Measurements from ENCODE around the gene ZEB2. TPM values are rescaled to one million over a fixed set of nuclear protein-coding genes. Genes with fewer than 3 reads are reported as not detected.

The ZEB2 gene
- total and polyA plus RNA-seq, 2 of the 8 experiments (the other 6 are each of a cell fraction or from before 2014, with no cell fraction given): 0.38 TPM; not detected in 1

DNA sequence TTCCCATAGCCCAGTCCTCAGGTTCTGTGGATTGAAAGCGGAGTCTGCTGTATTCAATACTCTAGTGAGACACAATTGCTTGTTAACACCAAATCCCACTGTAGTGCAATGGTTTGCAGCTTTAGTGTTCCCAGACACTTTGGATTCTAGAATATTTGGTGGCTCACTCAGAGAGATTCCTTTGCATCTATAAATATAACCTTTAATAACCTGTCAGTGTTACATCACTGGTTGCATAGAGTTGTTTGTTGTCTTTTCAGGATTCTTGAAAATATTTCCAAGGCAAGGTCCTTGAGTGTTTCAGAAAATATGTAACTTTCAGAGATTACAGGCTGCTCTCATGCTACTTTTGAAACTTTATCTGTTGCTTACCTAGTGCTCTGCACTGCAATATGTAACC, 157.5 kb downstream of the ZEB2 start:
- no peaks in the 10 kb centered on the region for H3K79me2 ChIP-seq (ENCODE audit: control insufficient read depth in 1 of 2, insufficient read depth in 2 of 2, low read length in 2 of 2)
- H3K23me2 ChIP-seq (ENCODE audit: low read depth, low read length): no peaks in the 10 kb centered on the region; the same call in 1 of the 2 replicates
- no peaks in the 10 kb centered on the region for H4K20me1 ChIP-seq (replicated peaks in 1 of 2; ENCODE audit: control insufficient read depth in 1 of 2, insufficient read depth in 2 of 2, low read length in 2 of 2)
- no peak overlapping the region for H3K23ac ChIP-seq (ENCODE audit: insufficient read length)
- no peak for TF ChIP-seq EZH2 (IDR thresholded peaks at IDR 0.05; ENCODE audit: low read depth, low read length, severe bottlenecking)
- no peak for TF ChIP-seq GTF2F1 (IDR thresholded peaks at IDR 0.05; ENCODE audit: borderline replicate concordance, low read depth, low read length)
- no peak for TF ChIP-seq TBP (IDR thresholded peaks at IDR 0.05; ENCODE audit: low read depth, low read length)
- 95% methylated on average over 1 of the region's 1 CpG; no CpG with 5 or more reads in 1 of the 2 experiments for WGBS, 2 experiments (ENCODE audit: extremely low coverage in 1 of 2, insufficient coverage in 1 of 2, insufficient read length in 1 of 2, insufficient replicate concordance in 2 of 2, low coverage in 1 of 2, low lambda C conversion rate in 2 of 2, missing lambda C conversion rate in 1 of 2)
- no peak overlapping the region for H3K9ac ChIP-seq (replicated peaks in 1 of 4; ENCODE audit: extremely low read depth in 1 of 4, low read depth in 3 of 4, low read length in 3 of 4)
- no peaks in the 10 kb centered on the region for H3K27me3 ChIP-seq (replicated peaks in 1 of 4; ENCODE audit: control insufficient read depth in 3 of 4, extremely low read depth in 1 of 4, insufficient read depth in 3 of 4, low read length in 3 of 4)
- H2BK120ac ChIP-seq (replicated peaks; ENCODE audit: low read depth, low read length): no peak overlapping the region
- 0 out of 7 replicates have a peak, but pooled peaks cover 0 to 2% (median 0%) of the 10 kb centered on the region in 4 experiments for H3K4me1 ChIP-seq (replicated peaks in 1 of 4; ENCODE audit: control insufficient read depth in 3 of 4, insufficient read depth in 4 of 4, low read length in 3 of 4)
- H3K79me1 ChIP-seq (ENCODE audit: low read depth, low read length): no peaks in the 10 kb centered on the region
- H3K4me3 ChIP-seq (ENCODE audit: extremely low read depth in 1 of 4, insufficient read depth in 2 of 4, low read depth in 3 of 4, low read length in 4 of 4): no peak overlapping the region
- H4K8ac ChIP-seq (ENCODE audit: extremely low read depth, insufficient read depth, low read length): no peak overlapping the region
- FAIRE-seq (no peak), DNase-seq (ENCODE audit: low read depth in 1 of 2, low spot score in 2 of 2) (no peak)
- no peak overlapping the region for H3K56ac ChIP-seq (replicated peaks; ENCODE audit: insufficient read length, low read depth, low read length)
- no peak overlapping the region for H3K14ac ChIP-seq (ENCODE audit: insufficient read length)
- H3K18ac ChIP-seq (ENCODE audit: extremely low read depth, low read length): no peak overlapping the region
- H2BK20ac ChIP-seq (ENCODE audit: low read length): no peak overlapping the region
- no peak overlapping the region for H2BK15ac ChIP-seq (ENCODE audit: low read length)
- ChIA-PET CTCF (ENCODE audit: partially characterized antibody) (interaction anchor here (1.0 to 2.2 kb wide), 5 partner anchors 12 to 87 kb away, joined by 3 to 7 read pairs (median 5); no protein-coding TSS in a partner anchor), POLR2A (ENCODE audit: partially characterized antibody) (interaction anchor here (0.6 kb wide), 1 partner anchor 105 kb away, joined by 3 read pairs; no protein-coding TSS in a partner anchor)
- no peak overlapping the region for H2AK5ac ChIP-seq (ENCODE audit: low read depth, low read length)
- H4K91ac ChIP-seq (replicated peaks; ENCODE audit: insufficient read length, low read length): no peak overlapping the region
- no peak overlapping the region for H4K5ac ChIP-seq (ENCODE audit: insufficient read length, low read depth, low read length)
- no peaks in the 10 kb centered on the region for H3K36me3 ChIP-seq (ENCODE audit: control insufficient read depth in 2 of 4, insufficient read depth in 4 of 4, low read length in 3 of 4)
- no peak overlapping the region for H3K4ac ChIP-seq (replicated peaks; ENCODE audit: insufficient read length, low read depth, low read length)
- no peak overlapping the region for H3K27ac ChIP-seq (ENCODE audit: low read depth, low read length)
- no peak overlapping the region for H2AFZ ChIP-seq (ENCODE audit: low read length)
- H3K9me3 ChIP-seq (ENCODE audit: insufficient read depth in 2 of 2, low read depth in 1 of 2, low read length in 1 of 2): no peaks in the 10 kb centered on the region
- no peak overlapping the region for H3K4me2 ChIP-seq (ENCODE audit: insufficient read depth in 1 of 2, low read depth in 2 of 2, low read length in 2 of 2)
- no peak overlapping the region for H2BK5ac ChIP-seq (ENCODE audit: low read depth, low read length)
- H2BK12ac ChIP-seq (ENCODE audit: low read depth, low read length): no peak overlapping the region
